GM23248 (cell line): ENCODE data around the gene LGALS12.

Source experiments
- EZH2 ChIP-seq: fragments of 200-600 bp; sonication (generic); IDR thresholded peaks from 2 replicates; pipeline ENCODE4 v1.6.1; 2018; ENCODE audit warnings: antibody characterized with exemption, mild to moderate bottlenecking; ENCODE audit not compliant: insufficient read depth, poor library complexity, severe bottlenecking
- EZH2phosphoT487 ChIP-seq: fragments of 200-600 bp; sonication (generic); IDR thresholded peaks from 2 replicates; pipeline ENCODE4 v1.6.1; 2018; ENCODE audit warnings: antibody characterized with exemption, moderate library complexity, mild to moderate bottlenecking, low read depth; ENCODE audit not compliant: insufficient read depth

- no peak for TF ChIP-seq EZH2
- no peak for TF ChIP-seq EZH2phosphoT487
These were observed 992 bp downstream of the LGALS12 start for GRCh38 chr11:63506876-63507275.
